GM19023 (cell line): Measurements from ENCODE around the gene IRF2.
"Not testable (repeated sequence)": the region's sequence is repeated elsewhere in the genome, so short reads cannot be mapped to it uniquely, and the experiment has no call there.

Experiments
- ATAC-seq: cut with Tn5 transposase; IDR thresholded peaks from one replicate; pipeline ENCODE4 v1.9.1; 2021; ENCODE audit warnings: mild to moderate bottlenecking, moderate library complexity; ENCODE audit not compliant: unreplicated experiment

IRF2 gene

DNA sequence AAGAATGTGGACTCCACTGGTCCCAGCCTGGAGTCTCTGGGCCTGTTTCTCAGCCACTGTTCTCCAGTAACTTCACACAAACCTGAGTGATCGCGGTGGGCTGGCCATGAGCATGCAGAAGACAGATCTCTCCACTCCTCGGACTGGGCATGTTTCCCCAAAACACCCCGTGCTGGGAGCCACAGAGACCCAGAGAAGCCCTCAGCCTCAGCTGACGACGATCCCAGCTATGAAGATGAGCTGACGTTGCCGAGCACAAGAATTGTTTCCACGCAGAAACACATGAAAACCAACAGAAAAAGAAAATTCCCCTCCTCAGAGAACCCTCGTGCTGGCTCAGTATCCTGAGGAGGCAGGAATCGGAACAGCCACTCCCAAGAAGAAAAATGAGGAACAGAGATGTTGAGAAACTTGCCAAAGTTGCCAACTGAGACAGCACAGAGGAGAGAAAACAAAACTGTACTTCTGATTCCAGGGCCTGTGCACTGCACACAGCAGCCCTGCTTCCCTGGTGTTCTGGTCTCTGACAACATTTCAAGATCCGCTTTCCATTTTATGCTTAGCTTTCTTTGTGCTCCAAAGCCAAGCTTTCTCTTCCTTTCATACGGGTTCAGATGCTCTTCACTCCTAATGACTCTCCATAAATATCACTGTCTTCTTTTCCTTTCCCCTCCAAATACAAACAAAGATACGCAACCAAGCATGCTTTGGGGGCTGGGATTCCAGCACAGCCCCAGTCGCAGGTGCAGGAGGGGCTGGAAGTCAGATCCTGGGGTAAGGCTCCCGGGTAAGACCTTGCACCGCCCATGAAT is 81.4 kb downstream of the IRF2 start:
- no peak for ATAC-seq

DNA sequence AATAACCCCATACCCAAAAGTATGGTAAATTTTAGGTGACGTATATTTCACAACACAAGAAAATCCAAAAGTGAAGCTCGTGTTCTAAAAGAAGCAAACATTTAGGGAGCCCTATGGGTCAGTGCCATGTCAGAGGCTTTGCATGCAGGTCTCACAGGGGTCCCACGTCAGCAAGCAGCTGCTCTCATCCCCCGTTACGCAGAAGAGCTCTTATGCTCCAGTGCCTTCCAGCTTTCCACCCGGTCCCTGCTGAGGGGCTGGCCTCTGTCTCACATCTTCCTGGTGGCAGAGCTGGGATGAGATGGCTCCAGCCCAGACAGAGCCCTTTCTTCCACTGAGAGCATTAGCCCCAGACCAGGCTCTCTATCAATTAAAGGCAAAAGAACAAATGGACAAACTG is 82.0 kb downstream of the IRF2 start:
- no peak for ATAC-seq

DNA sequence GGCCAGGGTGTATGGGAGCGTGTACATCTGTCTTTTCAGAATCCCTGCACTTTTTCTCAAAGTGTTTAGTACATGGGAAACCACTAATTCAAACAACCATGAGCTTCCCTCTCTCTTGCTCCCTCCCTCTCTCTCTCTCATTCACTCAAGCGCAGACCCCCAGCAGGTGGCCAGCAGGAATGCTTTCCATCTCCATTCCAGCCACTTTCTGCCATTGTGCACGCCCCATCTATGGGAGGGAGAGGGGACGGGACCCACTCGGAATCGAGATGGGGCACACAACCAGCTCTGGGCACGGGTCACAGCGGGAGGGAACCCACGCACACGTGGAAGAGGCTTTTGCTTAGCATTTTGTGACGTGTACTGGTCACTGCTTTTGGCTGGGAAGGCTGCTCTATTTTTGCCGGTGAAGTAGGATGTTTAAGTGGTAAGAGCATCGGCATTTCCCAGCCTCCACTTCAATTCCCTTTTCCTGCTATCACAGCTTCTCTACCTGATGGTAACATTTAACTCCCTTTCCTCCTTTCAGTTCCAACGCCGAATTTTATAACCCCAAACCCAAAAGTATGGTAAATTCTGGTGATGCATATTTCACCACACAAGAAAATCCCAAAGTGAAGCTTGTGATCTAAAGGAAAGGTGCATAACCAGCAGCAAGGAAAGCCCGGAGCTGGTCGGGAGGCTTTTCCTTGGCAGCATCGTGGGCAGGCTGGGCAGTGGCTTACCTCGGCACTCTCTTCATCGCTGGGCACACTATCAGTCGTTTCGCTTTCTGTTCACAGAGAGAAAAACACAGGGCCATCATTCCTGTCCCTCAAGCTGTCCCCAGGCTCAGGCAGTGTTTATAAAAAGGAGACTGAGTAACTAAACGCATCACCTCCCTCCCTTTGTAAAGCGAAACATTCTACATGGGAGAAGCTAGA is 84.1 kb downstream of the IRF2 start:
- no peak for ATAC-seq

DNA sequence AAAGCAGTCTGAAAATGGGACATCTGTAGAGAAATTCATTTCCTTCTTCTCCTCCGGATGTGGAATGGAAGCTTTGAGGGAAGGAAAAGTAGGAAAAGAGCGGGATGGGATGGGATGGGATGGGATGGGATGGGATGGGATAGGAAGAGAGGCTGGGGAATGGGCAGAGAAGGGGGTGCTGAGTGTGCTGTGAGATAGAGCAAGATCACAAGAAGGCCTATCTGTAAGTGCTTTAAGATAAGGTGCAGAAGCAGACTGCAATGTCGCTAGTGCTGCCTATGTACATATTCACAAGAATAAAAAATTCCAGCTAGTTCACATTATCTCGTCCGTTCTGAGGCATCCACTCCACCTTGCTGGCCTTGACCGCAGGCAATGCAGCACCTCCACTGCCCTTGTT is 86.2 kb downstream of the IRF2 start:
- no peak for ATAC-seq

DNA sequence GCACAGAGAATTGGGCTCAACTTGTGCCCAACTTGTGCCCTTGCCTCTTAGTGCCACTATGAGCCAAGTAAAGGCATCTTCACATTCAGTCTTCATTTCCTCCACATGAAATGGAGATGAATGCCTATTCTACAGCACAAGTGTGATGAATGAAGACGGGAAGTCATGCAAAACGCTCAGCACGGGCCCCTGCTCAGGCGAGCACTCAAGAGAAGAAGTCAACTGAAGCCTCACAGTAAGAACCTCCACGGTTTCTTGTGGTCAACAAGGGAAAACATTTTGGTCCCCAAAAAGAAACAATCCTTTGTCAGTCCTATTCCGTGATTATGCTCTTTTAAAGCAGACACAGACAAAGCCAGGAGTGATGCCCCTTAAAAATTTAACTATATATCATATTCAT is 87.0 kb downstream of the IRF2 start:
- no peak for ATAC-seq

DNA sequence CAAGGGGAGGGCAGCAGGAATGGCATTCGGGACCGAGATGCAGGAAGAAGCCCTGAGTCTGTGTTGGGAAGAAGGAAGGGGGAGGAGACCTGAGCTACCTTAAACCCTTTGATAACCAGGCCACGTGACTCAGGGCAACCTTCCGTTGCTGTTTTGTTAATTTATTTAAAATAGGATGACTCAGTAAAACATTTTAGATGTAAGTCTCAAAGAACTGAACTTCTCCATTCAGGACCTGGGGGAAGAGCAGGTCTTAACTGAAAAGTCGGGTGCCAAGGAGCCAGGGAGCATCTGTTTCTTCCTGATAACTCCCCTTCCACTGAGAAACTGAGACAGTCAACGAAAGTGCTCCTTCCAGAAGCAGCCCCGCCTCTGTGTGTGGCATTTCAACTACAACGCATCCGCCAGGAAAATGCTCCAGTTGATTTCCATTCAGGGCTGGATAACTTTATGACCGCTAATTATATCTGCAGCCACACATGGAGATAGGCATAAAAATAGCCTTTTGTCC is 88.0 kb downstream of the IRF2 start:
- no peak for ATAC-seq

DNA sequence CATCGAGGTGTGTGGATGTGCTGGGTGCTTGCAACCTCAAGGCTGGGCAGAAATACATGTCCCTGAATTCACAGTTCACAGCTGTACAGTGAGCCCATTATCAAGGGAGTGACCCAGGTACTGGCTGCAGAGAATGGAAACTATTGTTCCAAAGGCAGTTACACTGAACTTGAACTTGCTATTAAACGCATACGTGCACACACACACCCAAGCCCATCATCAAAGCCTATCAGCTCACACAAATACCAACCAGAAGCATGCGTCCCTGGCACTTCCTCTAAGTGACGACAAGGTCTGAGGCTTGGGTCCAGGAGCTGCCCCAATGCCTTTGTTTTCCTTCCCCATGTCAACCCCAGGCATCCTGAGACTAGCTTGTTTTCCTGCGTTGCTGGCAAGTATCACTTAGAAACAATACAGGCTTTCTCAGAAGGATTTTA is 88.6 kb downstream of the IRF2 start:
- ATAC-seq: no peak

DNA sequence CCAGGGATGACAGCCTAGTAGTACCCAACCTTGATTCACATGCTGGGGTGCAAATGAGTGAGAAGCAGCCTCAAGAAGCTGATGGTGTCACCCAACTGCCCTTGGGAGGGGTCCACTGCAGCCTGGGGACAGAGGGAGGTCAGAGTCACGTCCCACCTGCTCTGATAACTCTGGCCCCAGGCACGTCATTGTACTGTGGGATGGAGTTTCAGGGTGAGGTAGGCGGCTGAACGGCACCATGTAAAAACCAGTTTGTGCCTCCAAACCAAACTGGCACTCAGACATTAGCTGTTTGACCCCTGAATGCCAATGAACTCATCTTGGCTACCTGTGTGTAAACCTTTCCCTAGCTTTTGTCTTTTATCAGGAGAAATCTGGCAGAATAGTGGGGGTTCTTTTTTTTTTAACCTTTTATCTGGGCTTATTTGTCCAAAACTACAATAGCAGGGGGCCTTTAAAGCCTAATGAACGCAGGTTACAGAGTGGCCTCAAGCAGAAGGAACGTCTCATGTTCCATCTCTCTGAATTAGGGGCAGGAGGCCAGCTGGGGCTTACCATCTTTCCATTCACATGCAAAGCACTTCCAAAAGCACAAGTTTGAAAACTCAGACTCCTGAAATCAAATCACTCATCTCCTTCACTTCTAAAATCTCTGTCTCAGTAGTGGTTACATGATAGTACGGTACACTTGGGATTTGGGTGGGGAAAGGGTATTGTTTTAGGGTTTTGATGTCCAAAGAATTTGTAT is 89.4 kb downstream of the IRF2 start:
- peak; percentile 35 for ATAC-seq

DNA sequence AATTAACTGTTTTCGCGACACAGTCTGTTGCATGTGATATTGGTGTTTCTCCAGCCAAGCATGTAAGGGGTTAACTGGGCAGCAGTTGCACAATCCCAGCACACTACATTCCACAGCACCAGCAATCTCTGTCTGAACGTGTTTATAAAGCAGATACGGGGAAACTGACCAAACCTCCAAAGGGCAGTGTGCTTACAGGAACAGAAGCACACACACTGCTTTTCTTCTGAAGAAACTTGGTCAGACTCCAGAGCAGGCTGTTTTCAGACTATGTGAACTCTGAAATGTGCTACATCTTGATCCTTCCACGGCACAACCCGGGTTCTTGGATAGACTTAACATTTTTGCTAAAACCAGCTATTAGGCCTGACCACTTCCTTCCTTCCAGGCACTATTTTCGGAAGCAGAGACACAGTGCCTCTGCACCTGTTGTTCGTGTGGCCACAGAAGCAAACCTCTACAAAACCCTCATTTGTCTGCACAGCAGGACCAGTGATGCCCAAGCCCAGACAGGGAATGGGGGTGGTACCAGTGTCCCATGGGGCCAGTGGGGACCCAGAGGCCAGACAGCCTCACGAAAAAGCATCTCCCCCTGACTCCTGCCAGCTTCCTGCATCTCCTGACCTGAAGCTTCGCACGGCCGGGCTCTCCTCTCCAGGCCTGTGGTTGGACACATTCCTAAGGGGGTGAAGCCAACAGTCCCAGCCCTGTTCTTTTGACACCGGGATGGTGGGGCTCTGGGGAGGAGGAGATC is 90.1 kb downstream of the IRF2 start:
- ATAC-seq: peak; percentile 79

DNA sequence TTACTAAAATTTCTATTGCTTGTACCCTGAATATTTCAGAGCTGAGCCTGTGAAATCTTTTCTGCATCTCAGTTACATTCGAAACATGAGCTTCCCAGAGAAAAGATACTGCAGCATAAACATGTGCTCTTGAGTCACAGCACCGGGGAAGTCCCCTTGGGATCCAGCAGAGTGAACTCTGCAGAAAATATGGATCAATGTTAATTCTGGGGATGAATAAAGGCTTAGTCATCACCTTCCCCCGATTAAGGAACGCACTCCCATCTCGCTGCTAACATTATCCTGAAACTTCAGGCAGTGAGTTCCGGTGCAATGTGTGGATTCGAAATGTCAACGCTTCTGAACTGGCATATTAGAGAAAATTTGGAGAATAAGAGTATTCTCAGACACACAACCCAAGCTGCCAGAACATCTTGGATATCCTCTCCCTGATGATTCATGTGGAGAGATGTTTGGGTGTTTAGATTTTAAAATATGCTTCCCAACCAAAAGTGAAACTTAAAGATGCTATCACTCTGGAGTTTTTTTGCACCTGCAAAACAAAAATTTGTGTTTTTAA is 90.8 kb downstream of the IRF2 start:
- no peak for ATAC-seq

DNA sequence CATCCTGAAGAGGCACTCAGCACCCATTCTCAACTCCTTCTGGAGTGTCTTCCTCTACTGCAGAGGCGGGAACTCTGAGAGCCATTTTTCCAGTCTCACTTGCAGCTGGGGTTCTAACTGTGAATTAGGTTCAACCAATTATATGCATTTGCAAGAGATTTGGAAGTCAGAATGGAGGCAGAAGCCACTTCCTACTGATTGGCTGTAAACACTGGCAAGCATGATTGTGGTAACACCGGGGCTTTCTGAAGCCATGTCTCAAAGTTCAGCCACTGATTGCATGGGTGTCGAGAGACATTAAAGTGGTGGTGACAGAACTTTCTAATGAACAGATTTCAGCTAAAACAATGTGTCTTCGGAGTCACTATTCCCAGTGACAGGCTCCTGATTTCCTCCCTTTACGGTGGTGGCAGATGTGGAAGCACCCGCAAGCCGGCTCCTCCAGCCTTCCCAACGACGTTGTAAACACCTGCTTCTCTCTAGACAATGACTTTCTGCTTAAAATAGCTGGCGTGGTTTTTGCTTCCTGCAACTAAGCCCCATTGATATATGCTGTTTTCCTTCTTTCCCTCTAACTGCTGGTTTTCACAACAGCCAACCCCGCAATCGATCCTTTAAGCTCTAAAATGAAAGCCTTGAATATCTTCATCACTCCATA is 92.0 kb downstream of the IRF2 start:
- ATAC-seq: peak; percentile 44

DNA sequence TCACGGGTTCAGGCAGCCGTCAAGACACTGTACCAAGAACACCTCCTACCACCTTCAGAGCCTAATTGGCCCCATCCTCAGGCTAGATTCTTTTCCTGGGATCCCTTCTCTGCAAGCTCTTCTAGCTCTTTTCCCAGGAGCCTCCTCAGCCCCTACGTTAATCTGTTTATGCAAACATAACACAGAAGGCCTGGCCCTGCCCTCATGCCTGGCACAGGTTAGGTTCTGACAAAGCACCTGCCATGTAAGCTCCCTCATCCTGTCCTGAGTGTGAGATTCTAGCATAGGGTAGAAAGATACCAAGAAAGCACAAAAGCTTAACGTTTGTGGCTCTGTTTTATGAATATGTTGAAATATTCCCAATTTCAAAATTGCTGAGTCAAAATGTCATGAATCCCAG is 93.6 kb downstream of the IRF2 start:
- no peak for ATAC-seq

DNA sequence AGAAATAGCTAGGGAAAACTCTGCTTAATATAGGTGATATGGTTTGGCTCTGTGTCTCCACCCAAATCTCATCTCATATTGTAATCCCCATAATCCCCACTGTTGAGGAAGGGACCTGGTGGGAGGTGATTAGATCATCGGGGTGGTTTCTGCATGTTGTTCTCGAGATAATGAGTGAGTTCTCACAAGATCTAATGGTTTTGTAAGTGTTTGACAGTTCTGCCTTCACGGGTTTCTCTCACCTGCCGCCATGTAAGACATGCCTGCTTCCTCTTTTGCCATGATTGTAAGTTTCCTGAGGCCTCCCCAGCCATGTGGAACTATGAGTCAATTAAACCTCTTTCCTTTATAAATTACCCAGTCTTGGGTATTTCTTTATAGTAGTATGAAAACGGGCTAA is 94.1 kb downstream of the IRF2 start:
- not testable (repeated sequence) for ATAC-seq

DNA sequence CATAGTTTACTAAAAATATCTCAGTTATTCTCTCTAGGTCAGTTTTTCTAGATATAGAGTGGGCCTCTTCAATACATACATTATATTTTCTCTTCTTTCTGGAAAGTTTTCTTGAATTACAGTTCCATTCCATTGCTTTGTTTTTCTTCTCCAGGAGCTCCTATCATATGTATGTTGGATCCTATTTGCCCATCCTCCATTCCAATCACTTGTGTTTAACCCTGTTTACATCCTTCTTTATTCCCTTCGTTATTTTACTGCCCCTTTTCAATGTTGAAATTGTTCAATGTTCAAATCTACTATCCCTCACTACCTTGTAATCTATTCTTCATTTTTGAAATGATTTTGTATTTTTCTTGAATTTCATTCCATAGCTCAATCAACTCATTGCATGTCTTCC is 97.4 kb downstream of the IRF2 start:
- ATAC-seq: no peak

DNA sequence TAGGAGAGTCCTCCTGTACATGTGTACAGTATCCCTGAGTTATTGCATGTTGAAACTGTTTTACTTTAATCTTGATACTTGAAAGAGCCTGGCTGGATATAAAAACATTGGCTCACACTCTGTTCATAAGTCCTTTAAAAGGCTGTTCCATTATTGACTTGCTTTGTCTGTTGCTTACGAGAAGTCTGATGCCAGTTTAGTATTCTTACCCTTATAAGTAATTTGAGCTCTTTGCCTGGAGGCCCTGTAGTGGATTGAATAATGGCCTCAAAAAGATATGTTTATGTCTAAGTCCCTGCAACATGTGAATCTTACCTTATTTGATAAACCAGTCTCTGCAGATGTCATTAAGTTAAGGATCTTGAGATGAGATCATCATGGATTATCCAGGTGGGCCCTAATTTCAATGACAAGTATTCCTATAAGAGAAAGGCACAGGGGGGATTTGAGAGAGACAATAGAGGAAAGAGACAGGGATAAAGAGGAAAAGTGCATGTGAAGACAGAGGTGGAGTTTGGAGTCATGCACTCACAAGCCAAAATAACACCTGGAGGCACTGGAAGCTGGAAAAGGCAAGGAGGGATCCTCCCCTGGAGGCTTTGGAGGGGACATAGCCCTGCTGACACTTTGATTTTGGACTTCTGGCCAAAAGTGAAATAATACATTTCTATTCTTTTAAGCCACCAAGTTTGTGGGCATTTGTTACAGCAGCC is 98.1 kb downstream of the IRF2 start:
- ATAC-seq: no peak

DNA sequence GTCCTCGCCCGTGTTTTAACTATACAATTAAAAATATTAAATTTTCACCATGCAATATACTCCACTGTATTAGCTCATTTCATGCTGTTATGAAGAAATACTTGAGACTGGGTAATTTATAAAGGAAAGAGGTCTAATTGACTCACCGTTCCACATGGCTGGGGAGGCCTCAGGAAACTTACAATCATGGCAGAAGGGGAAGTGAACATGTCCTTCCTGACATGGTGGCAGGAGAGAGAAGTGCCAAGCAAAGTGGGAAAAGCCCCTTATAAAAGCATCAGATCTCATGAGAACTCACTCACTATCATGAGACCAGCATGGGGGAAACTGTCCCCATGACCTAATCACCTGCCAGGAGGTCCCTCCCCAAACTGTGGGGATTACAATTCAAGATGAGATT is 98.7 kb downstream of the IRF2 start:
- not testable (repeated sequence) for ATAC-seq

DNA sequence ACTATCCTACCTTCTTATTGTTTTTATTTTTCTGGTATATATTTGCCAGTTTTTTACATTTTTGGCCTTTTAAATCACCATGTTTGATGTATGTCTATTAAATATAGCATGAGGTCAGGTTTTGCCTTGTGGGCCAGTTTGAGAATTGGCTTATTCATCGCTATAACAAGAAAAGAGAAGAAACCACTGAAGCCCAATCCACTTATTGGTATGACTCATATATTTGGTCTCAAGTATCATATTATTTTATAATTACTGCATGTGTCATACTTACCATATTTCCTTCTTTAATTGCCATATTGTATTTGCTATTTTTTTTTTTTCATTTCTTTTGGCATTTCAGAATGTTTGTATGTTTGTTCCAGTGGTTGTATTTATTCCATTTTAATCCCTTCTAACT is 99.3 kb downstream of the IRF2 start:
- no peak for ATAC-seq

DNA sequence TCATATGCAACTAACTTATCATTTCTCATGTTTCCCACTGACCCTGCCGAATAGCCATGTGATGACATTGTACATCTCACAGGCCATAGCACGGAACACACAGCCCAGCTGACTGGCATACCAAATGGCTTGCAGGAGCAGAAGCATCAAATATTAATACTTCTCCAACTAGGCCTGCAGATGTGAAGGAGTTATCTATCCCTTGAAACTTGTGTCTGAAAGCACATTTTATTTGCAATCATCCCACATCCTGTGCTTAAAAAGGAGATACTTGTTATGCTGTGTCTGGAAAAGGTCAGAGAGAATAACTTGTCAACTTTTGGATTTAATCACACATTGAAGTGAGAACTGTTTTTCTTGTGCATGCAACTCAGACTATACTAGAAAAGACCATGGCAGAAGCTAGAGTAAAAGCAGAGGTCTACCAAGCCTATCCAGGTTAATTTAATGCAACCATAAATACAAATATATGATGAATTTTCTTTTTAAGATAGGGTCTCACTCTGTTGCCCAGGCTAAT is 100.4 kb downstream of the IRF2 start:
- no peak for ATAC-seq

DNA sequence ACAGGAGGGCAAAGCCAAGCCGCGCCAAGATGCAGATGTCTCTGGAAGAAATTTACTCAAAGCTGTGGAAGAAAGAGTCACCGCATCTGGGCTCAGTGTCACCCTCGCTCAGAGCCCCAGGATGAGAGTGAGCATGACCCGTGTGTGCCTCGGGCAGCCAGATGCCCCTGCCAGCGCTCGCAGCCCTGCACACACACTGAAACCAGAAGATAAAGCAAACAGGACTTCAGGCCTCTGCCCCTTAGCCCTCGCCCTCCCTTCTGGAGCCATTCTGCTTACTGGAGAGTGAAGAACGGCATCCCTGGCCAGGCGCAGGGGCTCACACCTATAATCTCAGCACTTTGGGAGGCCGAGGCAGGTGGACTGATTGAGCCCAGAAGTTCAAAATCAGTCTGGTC is 103.0 kb downstream of the IRF2 start:
- ATAC-seq: no peak
